ENCODE measurements around the gene MARCHF3.
"Not testable (repeated sequence)": the region's sequence is repeated elsewhere in the genome, so short reads cannot be mapped to it uniquely, and the experiment has no call there.

The MARCHF3 gene

DNA sequence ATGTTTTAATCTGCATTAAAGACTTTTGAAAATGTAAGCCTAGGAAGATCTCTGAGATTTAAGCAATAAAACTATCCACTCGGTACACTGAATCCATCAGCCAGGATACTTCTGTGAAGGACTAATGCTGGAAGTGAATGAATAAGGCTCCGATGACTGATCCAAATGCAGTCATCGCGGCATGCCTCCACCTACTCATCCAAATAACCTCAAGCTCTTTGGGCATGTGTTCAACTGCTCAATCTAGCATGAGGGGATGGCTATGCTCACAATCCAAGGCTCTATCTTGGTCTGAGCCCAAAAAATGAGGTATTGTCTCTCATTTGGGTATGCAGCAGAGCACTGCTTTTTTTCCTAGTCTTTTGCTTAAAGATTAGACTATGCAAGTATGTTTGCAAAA lies 19.2 kb downstream of the MARCHF3 start:
- DNase-seq: no peak

DNA sequence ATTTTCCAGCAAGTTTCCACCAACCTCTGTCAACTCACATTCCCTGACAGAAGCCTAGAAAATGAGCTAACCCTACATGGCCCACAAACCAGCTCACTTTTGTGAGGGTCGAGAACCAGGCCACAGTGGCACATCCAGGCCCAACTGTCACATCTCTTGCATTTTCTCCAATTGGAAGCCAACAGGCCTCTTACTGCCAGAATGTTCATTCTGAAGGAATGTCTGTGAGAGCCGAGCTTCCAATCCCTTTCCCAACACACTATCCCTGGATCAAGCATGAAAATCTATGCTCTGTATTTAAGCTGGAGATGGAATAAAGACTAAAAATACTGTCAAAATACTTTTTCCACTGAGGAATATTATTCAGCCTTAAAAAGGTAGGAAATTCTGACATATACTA lies 20.0 kb downstream of the MARCHF3 start:
- no peak for DNase-seq

DNA sequence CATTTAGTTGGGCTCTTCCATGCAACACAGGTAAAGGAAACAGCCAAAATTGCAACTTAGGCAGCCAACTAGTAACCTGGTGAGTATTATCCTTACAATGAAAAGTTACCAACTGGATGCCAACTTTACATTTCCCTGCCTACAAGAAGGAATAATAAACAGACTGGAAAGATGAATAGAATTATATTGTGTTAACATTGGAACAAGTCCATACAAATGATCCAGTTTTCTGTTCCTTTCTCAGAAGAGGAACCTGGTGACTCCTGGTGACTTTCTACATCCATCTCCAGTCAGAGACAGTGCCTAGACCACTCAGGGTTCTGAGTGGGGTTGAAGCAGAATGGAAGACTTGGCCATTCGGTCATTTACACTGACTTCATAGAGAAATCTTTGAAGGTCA lies 20.6 kb downstream of the MARCHF3 start:
- DNase-seq: no peak

DNA sequence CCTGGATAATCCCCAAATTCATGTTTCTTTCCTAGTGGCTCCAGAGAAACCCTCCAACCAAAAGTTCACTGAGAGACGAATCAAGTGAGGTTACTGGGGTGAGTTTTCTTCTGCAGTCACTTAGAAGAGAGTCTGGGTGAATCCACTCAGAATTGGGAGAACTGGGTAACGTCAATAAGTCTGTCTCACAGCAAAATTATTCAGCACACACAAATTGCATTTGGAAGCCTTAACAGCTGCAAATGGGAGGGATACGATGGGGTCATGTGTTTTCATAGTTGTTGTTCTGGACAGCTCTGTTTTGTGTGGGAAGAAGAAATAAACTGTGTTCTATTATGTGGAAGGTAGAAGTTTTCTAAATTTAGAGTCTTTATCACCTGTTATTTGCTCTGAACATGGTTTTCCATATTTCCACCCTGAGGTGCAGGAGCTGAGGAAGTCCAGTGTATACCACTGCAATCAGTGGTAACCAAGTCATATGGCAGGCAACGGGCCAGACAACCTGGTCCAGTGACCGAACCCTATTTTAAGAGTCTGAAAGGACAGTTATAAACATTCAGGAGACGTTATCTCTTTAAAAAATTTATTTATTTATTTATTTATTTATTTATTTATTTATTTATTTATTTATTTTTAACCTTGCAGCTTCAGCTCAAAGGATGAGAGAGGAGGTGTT lies 21.9 kb downstream of the MARCHF3 start:
- DNase-seq: no peak

DNA sequence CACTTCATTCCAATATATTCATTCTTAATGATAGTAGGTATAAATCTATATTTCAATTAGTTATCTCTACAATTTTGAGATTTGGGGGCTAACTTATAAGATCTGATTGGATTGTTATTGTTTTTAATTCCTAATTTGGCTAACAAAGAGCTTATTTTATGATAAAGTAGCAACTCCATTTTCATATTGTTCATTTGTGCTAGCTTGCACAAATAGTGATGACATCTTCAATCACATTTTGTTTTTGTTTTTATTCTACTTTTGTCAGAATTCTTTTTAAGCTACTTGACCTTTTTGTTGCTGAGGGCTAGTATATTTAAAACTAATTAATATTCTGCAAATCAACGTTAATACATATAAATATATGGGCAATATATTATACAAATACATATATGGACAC lies 22.8 kb downstream of the MARCHF3 start:
- DNase-seq: no peak

DNA sequence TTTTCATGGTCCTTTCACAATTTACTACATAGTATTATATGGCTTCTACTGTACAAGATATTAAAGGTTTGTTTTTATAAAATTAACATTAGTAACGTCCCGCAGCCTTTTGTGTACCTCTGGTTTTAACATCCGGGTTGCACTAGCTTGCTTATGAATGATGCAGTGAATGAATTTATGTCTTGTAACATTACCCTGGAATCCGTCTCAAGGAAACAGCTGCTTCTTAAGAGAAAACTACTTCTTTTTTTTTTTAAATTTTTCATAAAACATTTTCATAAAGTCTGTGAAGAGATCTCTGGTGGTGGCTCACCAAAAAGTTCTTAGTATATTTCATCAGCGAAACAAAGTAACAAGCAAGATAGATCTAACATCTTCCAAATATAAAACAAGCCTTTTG lies 23.6 kb downstream of the MARCHF3 start:
- DNase-seq: no peak

DNA sequence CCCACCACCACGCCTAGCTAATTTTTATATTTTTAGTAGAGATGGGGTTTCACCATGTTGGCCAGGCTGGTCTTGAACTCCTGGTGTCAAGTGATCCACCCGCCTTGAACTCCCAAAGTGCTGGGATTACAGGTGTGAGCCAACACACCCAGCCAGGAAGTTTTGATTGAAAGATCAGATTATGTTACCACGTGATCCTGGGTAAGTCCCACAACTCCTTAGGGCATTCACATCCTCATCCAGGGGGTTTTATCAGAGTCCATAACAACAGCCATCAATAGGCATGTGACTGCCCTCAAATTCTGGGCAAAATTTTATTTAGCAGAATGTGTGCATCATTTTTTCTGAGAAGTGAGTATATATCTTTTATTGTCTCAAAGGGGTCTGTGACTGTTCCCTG lies 25.1 kb downstream of the MARCHF3 start:
- not testable (repeated sequence) for DNase-seq

DNA sequence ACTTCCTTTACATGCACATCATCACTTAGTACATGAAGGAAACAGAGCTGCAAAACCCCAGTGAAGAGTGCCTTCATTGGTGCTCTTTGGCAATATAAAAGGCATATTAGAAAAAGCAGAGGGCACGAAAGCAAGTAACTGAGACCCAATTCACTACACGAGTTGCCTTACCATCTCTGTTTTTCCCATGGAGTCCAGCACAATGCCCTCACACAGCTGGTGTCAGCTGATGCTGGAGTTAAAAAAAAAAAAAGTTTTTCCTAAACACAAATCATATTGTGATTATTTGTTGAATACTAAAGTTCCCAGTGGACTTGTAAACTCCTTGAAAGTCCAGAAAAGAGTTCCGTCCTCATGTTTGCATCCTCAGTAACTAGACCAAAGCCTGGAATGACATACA lies 25.6 kb downstream of the MARCHF3 start:
- no peak for DNase-seq

DNA sequence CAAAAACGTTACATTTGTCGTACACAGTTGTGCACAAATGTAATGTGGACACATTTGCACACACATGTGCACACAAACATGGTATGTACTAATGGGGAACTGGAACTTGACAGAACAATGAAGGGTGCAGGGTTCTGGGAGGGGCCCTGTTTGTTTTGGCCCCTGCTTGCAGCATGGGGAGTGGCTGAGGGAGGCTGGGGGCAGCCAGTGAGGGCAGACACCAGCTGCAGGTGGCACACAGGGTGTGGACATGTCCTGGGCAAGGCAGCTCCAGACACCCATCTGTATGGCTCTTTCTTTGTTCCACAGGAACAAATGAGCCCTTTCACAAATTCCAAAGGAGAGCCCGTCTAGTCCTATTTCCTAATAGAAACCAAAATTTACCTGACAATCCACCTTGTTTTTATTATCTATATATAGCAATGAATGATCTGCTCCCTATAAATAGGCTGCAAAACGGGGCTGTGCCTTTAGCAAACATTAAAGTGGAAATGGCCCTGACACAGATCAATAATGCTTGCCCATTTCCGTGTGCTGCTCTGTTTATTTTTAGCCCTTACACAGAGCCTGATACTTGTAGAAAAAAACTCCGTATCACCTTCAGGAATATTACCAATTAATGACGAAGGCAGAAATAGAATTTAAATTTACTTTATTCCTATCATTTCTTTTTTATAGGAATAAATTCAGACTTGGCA lies 26.4 kb downstream of the MARCHF3 start:
- DNase-seq: no peak

DNA sequence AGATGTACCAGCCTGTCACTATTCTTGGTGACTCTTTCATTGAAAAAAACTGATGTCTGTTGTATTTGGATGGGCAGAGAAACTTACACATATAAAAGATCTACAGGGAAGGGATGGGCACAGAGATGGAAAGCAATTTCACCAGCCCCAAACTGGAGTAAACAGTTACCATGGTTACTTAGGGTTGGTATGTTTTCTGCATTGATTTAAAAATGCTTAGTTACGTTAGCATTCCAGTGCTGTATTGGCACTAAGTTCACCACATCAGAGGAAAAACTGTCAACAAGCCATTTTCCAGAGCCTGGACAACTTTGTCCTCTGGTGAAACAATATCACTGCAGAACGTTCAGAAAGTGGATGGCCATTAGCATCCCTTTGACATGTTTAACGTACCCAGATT lies 28.0 kb downstream of the MARCHF3 start:
- DNase-seq: no peak

DNA sequence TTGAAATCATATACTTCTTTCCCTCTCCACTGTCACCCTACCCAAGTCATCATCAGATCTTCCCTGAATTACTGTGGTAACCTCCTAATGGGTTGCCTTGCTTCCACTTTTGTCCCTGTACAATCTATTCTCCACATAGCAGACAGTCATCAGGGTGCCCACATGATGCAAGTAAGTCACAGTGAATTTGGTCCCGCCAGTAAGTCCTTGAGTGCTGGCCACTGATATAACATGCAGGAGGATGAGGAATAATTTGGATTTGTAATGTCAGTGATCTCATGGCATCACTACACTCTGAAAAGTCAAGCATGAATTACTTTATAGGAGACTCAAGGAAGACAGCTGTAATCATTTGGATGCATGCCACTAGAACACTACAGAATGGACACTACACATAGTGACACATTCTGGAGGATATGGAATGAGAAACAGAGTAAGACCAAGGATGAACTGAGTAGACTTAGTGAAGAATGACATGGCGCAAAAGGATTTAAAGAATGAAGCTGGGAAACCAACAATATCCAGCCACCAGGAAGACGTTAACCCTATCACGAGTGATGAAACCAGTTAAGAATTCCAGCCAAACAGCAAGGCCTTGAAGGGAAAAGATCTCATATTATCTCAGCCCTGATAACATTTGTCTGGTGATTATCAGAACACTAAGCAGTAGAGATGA lies 28.6 kb downstream of the MARCHF3 start:
- no peak for DNase-seq

DNA sequence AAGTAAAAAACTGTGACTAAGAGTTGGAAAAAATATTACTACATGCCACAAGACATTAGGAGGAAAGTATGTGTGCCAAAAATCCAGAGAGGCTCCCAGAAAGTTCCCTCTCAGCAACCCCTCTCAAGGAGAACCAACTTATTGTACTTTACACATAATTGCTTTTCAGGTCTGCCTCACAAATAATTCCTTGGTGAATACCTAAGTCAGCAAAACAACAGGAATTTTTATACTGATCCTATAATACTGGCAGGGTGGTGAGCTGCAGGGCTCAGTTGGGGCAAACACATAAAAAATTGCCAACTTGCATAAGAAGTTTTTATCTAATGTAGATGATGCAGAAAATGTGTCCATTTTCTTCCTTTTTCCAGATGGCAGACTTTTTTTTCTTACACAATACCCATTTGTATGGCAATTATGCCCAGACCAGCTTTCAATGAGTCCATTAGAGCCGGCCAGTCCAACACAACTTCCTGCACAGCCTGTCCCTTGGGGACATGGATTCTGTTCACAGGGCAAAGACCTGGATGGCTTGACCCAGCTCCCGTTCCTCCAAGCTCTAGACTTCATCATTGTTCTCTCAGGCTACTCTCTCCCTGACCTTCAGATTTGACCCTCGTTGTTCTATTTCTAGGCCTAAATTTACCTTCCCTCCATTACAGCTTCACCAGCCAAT lies 31.3 kb downstream of the MARCHF3 start:
- no peak for DNase-seq

DNA sequence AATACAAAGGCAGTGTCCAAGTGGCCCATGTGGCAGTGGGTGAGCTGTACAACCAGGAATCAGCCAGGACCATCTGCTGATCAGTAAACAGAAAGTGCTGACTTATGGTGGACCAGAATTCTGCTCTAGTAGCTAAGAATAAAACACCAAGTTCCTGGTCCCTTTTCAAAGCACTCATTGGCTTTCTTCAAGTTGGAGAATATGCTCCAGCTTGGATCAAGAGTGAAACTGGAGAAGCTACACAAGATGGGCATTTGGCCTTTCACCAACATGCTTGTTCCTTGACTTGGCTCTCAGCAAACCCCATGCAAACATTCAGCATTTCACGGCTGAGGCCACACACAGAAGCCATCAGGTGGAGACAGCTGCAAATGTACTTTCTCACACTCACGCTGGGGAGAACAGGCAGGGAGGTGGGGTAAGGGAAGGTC lies 32.1 kb downstream of the MARCHF3 start:
- DNase-seq: no peak

DNA sequence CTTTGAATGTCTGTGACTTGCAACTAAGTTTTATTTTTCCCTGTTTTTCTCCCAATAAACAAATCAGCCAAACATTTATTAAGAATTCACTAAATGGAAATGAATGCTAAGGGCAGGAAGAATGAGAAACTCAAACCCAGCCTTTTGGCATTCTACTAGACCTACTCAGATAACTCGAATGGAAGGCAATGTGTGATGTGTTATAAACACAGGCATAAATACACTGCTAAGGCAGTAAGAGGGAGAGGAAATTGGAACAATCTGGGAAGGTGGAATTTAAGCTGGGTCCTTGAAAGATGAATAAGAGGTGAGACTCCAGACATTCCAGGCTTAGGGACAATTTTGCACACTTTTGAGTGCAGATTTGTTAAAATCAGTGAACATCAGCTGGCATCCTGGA lies 34.7 kb downstream of the MARCHF3 start:
- DNase-seq: no peak

DNA sequence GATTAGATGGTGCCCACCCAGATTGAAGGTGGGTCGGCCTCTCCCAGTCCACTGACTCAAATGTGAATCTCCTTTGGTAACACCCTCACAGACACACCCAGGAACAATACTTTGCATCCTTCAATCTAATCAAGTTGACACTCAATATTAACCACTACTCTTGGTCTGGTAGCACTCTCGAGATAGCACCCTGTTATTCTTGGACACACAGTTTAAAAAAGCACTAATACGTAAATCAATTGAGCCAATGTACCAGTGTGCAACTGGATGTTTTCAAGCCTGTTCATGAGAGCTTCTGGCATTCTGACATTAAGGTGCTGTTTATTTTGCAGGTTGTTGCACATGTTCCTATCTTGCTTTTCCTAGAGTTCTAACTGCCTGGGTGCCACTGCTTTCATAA lies 35.3 kb downstream of the MARCHF3 start:
- DNase-seq: no peak

DNA sequence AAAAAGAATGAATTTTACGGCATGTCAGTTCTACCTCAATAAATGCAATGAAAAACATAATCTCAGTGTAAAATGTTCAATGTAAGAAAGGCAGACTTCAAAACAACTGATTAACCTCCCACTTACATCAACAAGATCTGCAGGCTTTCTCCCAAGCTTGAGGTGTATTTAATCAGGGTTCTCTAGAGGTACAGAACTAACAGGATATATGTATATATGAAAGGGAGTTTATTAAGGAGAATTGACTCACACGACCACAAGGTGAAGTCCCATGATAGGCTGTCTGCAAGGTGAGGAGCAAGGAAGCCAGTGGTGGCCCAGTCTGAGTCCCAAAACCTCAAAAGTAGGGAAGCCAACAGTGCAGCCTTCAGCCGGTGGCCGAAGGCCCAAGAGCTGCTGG lies 35.9 kb downstream of the MARCHF3 start:
- no peak for DNase-seq

DNA sequence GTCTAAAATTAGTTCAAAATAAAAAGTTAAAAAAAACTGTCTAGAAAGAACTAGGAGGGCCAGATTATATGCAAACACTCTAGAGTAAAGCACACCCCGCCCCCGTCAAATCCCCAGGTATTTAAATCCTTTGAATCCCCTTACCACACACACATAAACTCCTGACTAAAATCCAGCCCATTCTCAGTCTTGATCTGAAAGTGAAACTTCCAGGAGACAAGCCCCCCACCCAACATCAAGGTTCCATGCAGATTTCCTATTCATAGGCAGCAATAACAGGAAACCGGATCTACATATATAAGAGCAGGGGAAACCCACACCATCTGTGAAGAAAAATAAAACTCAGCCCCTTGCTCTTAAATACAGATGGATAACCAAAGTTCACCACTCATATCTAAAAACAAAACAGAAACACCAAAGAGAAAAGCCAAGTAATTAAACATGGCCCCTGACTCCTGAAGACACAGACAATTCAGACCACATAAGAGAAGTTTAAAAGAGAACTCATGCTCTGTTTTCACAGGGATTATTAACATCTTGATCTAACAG lies 42.3 kb downstream of the MARCHF3 start:
- no peak for DNase-seq

DNA sequence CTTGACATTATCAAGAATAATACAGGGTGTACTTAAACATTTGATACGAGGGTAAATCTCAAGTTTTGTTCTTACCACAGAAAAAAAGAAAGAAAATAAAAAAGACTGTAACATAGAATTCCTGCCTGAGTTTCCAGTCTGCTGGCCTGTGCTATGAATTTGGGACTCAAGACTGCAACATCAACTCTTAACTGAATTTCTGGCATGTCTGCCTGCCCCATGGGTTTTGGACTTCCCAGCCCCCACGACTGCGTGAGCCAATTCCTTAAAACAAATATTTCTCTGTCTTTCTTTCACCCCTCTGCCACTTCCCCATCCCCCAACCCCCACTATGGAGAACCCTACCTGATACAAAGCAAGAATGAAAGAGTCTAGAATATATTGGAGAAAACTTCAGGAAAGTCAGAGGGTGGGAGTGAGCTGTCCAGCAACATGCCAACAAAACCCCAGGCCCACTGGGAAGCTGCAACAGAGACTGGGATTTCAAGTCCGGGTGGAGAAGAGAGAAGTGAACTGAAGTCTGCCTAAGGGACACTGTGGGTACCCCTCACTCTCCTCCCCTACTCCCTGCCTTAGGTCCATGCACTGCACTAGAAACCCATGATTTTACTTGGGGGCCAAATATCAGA lies 43.0 kb downstream of the MARCHF3 start:
- no peak for DNase-seq

DNA sequence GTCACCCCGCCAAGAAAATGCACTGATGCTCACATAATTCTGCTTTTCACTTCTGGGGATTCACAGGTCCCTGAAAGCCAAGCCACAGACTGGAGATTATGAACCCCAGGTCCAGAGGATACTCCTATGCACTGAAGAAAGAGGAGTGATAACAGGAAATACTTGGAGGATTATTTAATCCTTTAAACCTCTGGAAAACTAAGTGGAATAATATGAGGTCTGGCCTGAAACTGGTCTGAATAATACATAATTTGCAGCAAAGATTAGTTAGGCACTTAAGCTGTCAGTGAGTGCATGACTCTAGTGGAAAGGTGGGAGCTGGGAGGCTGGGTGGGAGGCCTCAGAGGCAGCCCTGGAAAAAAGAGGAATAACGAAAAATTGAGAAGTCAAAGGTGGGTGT lies 45.7 kb downstream of the MARCHF3 start:
- no peak for DNase-seq

DNA sequence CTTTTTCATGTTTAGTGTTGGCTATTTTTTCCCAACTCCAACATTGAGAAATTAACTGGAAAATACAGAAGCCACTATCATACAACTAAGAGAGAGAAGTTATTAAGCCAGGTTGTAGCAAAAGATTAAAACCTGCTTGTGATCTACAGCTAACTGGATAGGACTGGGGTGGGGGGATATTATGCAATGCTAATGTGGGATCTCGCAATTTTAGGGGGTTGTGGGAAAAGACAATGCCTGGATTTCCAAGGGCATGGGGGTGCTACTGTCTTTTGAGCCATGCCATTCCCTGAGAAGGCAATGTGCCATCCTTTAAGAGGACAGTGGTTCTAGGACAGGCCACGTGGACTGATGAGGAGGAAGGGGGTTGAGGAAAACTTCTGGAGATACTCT lies 46.5 kb downstream of the MARCHF3 start:
- no peak for DNase-seq

DNA sequence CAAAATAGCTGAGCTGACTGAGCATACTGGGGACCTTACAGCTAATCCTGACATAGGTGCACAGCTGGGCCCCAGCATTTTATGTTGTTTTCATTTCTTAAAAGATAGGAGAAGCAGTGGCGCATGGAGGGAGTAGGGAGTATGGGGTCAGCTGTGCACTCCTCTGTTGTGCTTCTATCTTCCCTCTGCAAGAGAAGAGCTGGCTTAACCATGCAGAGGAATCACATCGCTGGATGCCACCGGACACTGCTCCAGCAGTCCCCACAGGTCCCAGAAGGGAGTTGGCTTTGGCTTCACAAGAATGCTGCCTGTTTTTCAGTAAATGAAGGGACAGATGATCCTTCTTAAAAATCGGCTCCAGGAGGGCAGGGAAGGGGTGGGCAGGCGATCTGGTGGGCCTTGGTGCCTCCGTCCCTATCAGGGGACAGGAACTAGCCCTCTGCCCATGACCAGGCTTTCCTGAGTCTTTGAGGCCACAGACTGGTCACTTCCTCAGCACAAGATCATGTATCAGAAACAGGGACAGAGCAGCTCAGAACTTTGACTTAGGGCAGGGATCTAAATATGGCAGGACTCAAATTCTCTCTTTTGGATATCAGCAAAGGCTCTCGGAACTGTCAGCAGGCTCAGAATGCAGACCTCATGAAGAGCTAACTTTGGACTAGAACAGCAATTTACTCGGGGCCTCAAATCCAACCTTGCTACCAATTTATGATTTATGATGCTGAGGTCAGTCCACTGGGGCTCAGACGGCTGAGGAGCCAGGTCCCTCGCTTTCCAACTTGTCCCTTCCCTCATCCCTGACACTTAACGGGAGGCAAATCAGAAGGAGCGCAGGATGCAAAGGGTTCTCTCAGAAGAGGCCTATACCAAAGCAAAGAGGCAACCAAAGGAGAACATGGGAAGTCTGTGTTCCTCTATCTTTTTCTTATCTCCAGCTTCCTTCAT lies 47.2 kb downstream of the MARCHF3 start:
- no peak for DNase-seq

DNA sequence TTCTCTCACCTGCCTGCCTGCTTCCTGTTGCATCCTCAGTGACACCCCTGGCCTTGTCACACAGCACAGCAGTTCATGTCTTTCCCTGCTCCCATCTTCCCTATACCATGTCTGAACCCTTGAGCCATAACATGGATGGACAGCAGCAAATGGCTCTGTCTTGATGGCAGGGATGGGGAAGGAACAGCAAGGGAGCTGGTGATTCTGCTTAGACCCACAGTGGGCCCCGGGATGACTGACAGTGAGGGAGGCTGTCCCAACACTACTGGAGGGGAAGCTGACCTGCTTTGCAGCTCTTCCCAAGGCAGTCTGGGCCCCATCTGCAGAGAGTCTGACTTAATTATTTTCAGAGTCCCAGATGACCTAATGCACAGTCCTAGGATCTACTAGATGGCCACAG lies 48.2 kb downstream of the MARCHF3 start:
- no peak for DNase-seq

Measured in activated T-cell treated with anti-CD3 and anti-CD28 coated beads, Interleukin-2, amount 50 U/mL, for 1 hour (primary cell).